ENCODE measurements around the gene ACOX2. TPM values are rescaled to one million over a fixed set of nuclear protein-coding genes. Genes with fewer than 3 reads are reported as not detected.
"Not testable (repeated sequence)": the region's sequence is repeated elsewhere in the genome, so short reads cannot be mapped to it uniquely, and the experiment has no call there.

The ACOX2 gene
- total RNA-seq, 1 experiment from 2014 or later: 7.2 TPM

GRCh38 chr3:58530354-58530865 is 6.6 kb downstream of the ACOX2 start:
- Histone ChIP-seq H3K9me3 (ENCODE audit: low read depth, low read length, poor library complexity, severe bottlenecking) (no peaks in the 10 kb centered on the region), H3K4me3 (ENCODE audit: low read depth, low read length, poor library complexity, severe bottlenecking) (no peak overlapping the region), H3K27me3 (replicated peaks; ENCODE audit: insufficient read depth, low read depth, low read length, poor library complexity) (no peaks in the 10 kb centered on the region), H3K36me3 (ENCODE audit: insufficient read depth, low read length, poor library complexity, severe bottlenecking) (no peaks in the 10 kb centered on the region), H3K27ac (ENCODE audit: low read depth, low read length, poor library complexity, severe bottlenecking) (no peak overlapping the region), H3K4me1 (ENCODE audit: insufficient read depth, low read length, poor library complexity, severe bottlenecking) (peaks cover 24% of the 10 kb centered on the region)
- intact Hi-C loops (cut with micrococcal nuclease; ENCODE audit: unreplicated experiment): loop anchor here (5.0 kb wide), 2 partner anchors 98 to 353 kb away; partner anchors contain the start of gene PDHB
- CTCF ChIA-PET: no interaction called here
- no peak for DNase-seq (ENCODE audit: low spot score)
- no peak for TF ChIP-seq EZH2 (IDR thresholded peaks at IDR 0.05; ENCODE audit: borderline replicate concordance, low read depth, low read length, poor library complexity, severe bottlenecking)
- TF ChIP-seq CTCF (conservative IDR thresholded peaks at IDR 0.05; ENCODE audit: low read depth, low read length): no peak
- no TSS peak for BruUV-seq (replicated peaks)
- POLR2A ChIA-PET (ENCODE audit: low non-redundant PET): no interaction called here

GRCh38 chr3:58529516-58530353 is 7.3 kb downstream of the ACOX2 start:
- no peaks in the 10 kb centered on the region for H3K36me3 ChIP-seq (ENCODE audit: insufficient read depth, low read length, poor library complexity, severe bottlenecking)
- no peak overlapping the region for H3K4me3 ChIP-seq (ENCODE audit: low read depth, low read length, poor library complexity, severe bottlenecking)
- peaks cover 24% of the 10 kb centered on the region for H3K4me1 ChIP-seq (ENCODE audit: insufficient read depth, low read length, poor library complexity, severe bottlenecking)
- intact Hi-C loops (cut with micrococcal nuclease; ENCODE audit: unreplicated experiment): loop anchor here (5.0 kb wide), 4 partner anchors 37 to 352 kb away; partner anchors contain the start of genes HTD2, KCTD6, PDHB and RPP14
- DNase-seq (ENCODE audit: low spot score): no peak
- TF ChIP-seq CTCF (conservative IDR thresholded peaks at IDR 0.05; ENCODE audit: low read depth, low read length) (peak; percentile 40), EZH2 (IDR thresholded peaks at IDR 0.05; ENCODE audit: borderline replicate concordance, low read depth, low read length, poor library complexity, severe bottlenecking) (no peak)
- H3K27ac ChIP-seq (ENCODE audit: low read depth, low read length, poor library complexity, severe bottlenecking): no peak overlapping the region
- no peaks in the 10 kb centered on the region for H3K27me3 ChIP-seq (replicated peaks; ENCODE audit: insufficient read depth, low read depth, low read length, poor library complexity)
- CTCF ChIA-PET: interaction anchor here (0.6 kb wide), 1 partner anchor 495 kb away, joined by 3 read pairs; no protein-coding TSS in a partner anchor
- POLR2A ChIA-PET (ENCODE audit: low non-redundant PET): interaction anchor here (0.6 kb wide), 1 partner anchor 212 kb away, joined by 4 read pairs; no protein-coding TSS in a partner anchor
- BruUV-seq (replicated peaks): no TSS peak
- H3K9me3 ChIP-seq (ENCODE audit: low read depth, low read length, poor library complexity, severe bottlenecking): no peaks in the 10 kb centered on the region

GRCh38 chr3:58528629-58529028 is 8.4 kb downstream of the ACOX2 start:
- peaks cover 24% of the 10 kb centered on the region for H3K4me1 ChIP-seq (ENCODE audit: insufficient read depth, low read length, poor library complexity, severe bottlenecking)
- no peak overlapping the region for H3K27ac ChIP-seq (ENCODE audit: low read depth, low read length, poor library complexity, severe bottlenecking)
- BruUV-seq (replicated peaks): no TSS peak
- no peak overlapping the region for H3K4me3 ChIP-seq (ENCODE audit: low read depth, low read length, poor library complexity, severe bottlenecking)
- TF ChIP-seq EZH2 (IDR thresholded peaks at IDR 0.05; ENCODE audit: borderline replicate concordance, low read depth, low read length, poor library complexity, severe bottlenecking): no peak
- TF ChIP-seq CTCF (conservative IDR thresholded peaks at IDR 0.05; ENCODE audit: low read depth, low read length): no peak
- no peaks in the 10 kb centered on the region for H3K9me3 ChIP-seq (ENCODE audit: low read depth, low read length, poor library complexity, severe bottlenecking)
- peak; percentile 40 for DNase-seq (ENCODE audit: low spot score)
- CTCF ChIA-PET: no interaction called here
- intact Hi-C loops (cut with micrococcal nuclease; ENCODE audit: unreplicated experiment): loop anchor here (5.0 kb wide), 2 partner anchors 36 to 221 kb away; partner anchors contain the start of genes HTD2, KCTD6 and RPP14
- no peaks in the 10 kb centered on the region for H3K27me3 ChIP-seq (replicated peaks; ENCODE audit: insufficient read depth, low read depth, low read length, poor library complexity)
- POLR2A ChIA-PET (ENCODE audit: low non-redundant PET): no interaction called here
- no peaks in the 10 kb centered on the region for H3K36me3 ChIP-seq (ENCODE audit: insufficient read depth, low read length, poor library complexity, severe bottlenecking)

GRCh38 chr3:58527440-58527839 is 9.6 kb downstream of the ACOX2 start:
- H3K27me3 ChIP-seq (replicated peaks; ENCODE audit: insufficient read depth, low read depth, low read length, poor library complexity); H3K4me3 ChIP-seq (ENCODE audit: low read depth, low read length, poor library complexity, severe bottlenecking); POLR2A ChIA-PET (ENCODE audit: low non-redundant PET); CTCF ChIA-PET; H3K9me3 ChIP-seq (ENCODE audit: low read depth, low read length, poor library complexity, severe bottlenecking); BruUV-seq (replicated peaks); H3K36me3 ChIP-seq (ENCODE audit: insufficient read depth, low read length, poor library complexity, severe bottlenecking); DNase-seq (ENCODE audit: low spot score); H3K27ac ChIP-seq (ENCODE audit: low read depth, low read length, poor library complexity, severe bottlenecking): not testable (repeated sequence)
- intact Hi-C loops (cut with micrococcal nuclease; ENCODE audit: unreplicated experiment): loop anchor here (5.0 kb wide), 2 partner anchors 35 to 220 kb away; partner anchors contain the start of genes HTD2, KCTD6 and RPP14
- peaks cover 24% of the 10 kb centered on the region for H3K4me1 ChIP-seq (ENCODE audit: insufficient read depth, low read length, poor library complexity, severe bottlenecking)

Data from A673 (cell line).